GM12878 (cell line): ENCODE results near the gene VPS52. TPM values are rescaled to one million over a fixed set of nuclear protein-coding genes. Genes with fewer than 3 reads are reported as not detected.

ENCODE experiments used
- ATAC-seq: fragments of 200-7000 bp; cut with Tn5 transposase; 3 replicates; pipeline ENCODE4 v1.9.1; 2020; ENCODE audit warnings: mild to moderate bottlenecking, moderate library complexity
- BruUV-seq: library from RNA; stranded (reverse); fragments of 400-500 nt; replicated peaks from 2 replicates; lab custom pipeline; 2021; lab: Mats Ljungman, UMichigan
- CTCF ChIA-PET: fragments of 300-600 bp; sonication (Branson Sonifier 250); formaldehyde crosslinking; extraction: SDS; loops from one replicate; lab custom pipeline; 2021; ENCODE audit warnings: inconsistent platforms; lab: Yijun Ruan, JAX
- POLR2A ChIA-PET: fragments of 350-600 bp; formaldehyde crosslinking; extraction: SDS; loops from one replicate; lab custom pipeline; 2021; ENCODE audit warnings: inconsistent platforms; lab: Charles Lee
- RAD21 ChIA-PET: fragments of 300-600 bp; sonication (Branson Sonifier 250); formaldehyde crosslinking; loops from one replicate; lab custom pipeline; 2023; ENCODE audit warnings: antibody characterized with exemption; ENCODE audit not compliant: unreplicated experiment; lab: Charles Lee
- SMC1A ChIA-PET: fragments of 300-600 bp; sonication (Branson Sonifier 250); formaldehyde crosslinking; loops from one replicate; lab custom pipeline; 2023; ENCODE audit not compliant: unreplicated experiment, uncharacterized antibody; lab: Charles Lee
- DNase-seq: peaks from one replicate; pipeline ENCODE4 v3.0.0-alpha.2; 2011; ENCODE audit warnings: low read depth, low spot score
- FAIRE-seq: peaks from 3 replicates; lab custom pipeline; 2011; peaks lifted over from hg19 to GRCh38; lab: Jason Lieb, UNC
- H2AFZ ChIP-seq: 2 replicates; pipeline ENCODE4 v1.6.0; 2011; ENCODE audit warnings: low read depth, low read length, control low read depth; ENCODE audit not compliant: control insufficient read depth
- H3K27ac ChIP-seq: 2 replicates; pipeline ENCODE4 v1.5.1; 2011; ENCODE audit warnings: control low read depth; ENCODE audit not compliant: control insufficient read depth, insufficient read depth
- H3K27me3 ChIP-seq, 2 experiments: replicated peaks in 1 of 2; 2 replicates each; pipeline versions ENCODE4 v1.6.0 to v1.6.1; 2011; ENCODE audit warnings: low read length in 1 of 2; ENCODE audit not compliant: control insufficient read depth in 2 of 2, insufficient read depth in 2 of 2
- H3K36me3 ChIP-seq, 2 experiments: 2 replicates each; pipeline ENCODE4 v1.5.1; 2011; ENCODE audit warnings: low read length in 1 of 2; ENCODE audit not compliant: control insufficient read depth in 2 of 2, insufficient read depth in 2 of 2
- H3K4me1 ChIP-seq: 2 replicates; pipeline ENCODE4 v1.6.1; 2011; ENCODE audit warnings: mild to moderate bottlenecking, low read length, moderate library complexity, mixed read lengths; ENCODE audit not compliant: control insufficient read depth, insufficient read depth
- H3K4me2 ChIP-seq: 2 replicates; pipeline ENCODE4 v1.6.0; 2011; ENCODE audit warnings: control low read depth; ENCODE audit not compliant: control insufficient read depth, insufficient read depth
- H3K4me3 ChIP-seq: fragments of 200-600 bp; sonication (generic); 2 replicates; pipeline ENCODE4 v1.5.1; 2016
- H3K79me2 ChIP-seq: 2 replicates; pipeline ENCODE4 v1.6.0; 2011; ENCODE audit warnings: low read length; ENCODE audit not compliant: control insufficient read depth, insufficient read depth
- H3K9ac ChIP-seq: 2 replicates; pipeline ENCODE4 v1.8.0; 2011; ENCODE audit warnings: low read length, control low read depth, mixed read lengths; ENCODE audit not compliant: control insufficient read depth, insufficient read depth
- H3K9me3 ChIP-seq: replicated peaks from 3 replicates; pipeline ENCODE4 v1.5.1; 2011; ENCODE audit warnings: mild to moderate bottlenecking, low read length; ENCODE audit not compliant: control insufficient read depth, insufficient read depth
- H4K20me1 ChIP-seq: 2 replicates; pipeline ENCODE4 v1.6.0; 2011; ENCODE audit not compliant: control insufficient read depth, insufficient read depth
- IKZF2 ChIP-seq, 2 experiments: fragments of 450-650 bp; IDR thresholded peaks; 2 replicates each; pipeline ENCODE4 v1.6.1; 2017; ENCODE audit warnings: mild to moderate bottlenecking in 2 of 2, moderate library complexity in 2 of 2
- POU2F2 ChIP-seq: IDR thresholded peaks from 3 replicates; pipeline ENCODE4 v1.6.1; 2011; ENCODE audit warnings: low read depth, mild to moderate bottlenecking, low read length, borderline replicate concordance
- STAT1 ChIP-seq: fragments of 450-650 bp; conservative IDR thresholded peaks from 2 replicates; pipeline ENCODE4 v1.6.1; 2014; ENCODE audit warnings: antibody characterized with exemption, mild to moderate bottlenecking
- TARDBP ChIP-seq: IDR thresholded peaks from 2 replicates; pipeline ENCODE4 v1.6.1; 2016; ENCODE audit warnings: borderline replicate concordance
- YBX1 ChIP-seq: fragments of 450-650 bp; IDR thresholded peaks from 2 replicates; pipeline ENCODE4 v1.6.1; 2016; ENCODE audit warnings: antibody characterized with exemption
- ZNF687 ChIP-seq: fragments of 450-650 bp; IDR thresholded peaks from 2 replicates; pipeline ENCODE4 v1.6.1; 2017; ENCODE audit warnings: mild to moderate bottlenecking, moderate library complexity
- WGBS: methylation state at CpG from one replicate; pipeline ENCODE4 v1.1.6; 2016; ENCODE audit warnings: low lambda C conversion rate; ENCODE audit not compliant: insufficient replicate concordance, insufficient coverage; ENCODE audit errors: missing lambda C conversion rate; 5-methylcytosine and 5-hydroxymethylcytosine counted together
- in situ Hi-C: fragments of 300-500 bp; cut with MboI; formaldehyde crosslinking; loops from 9 replicates; pipeline ENCODE4 v1.14.3; 2018; ENCODE audit warnings: mixed read lengths
- intact Hi-C: fragments of 100-400 bp; cut with micrococcal nuclease; formaldehyde crosslinking; loops from one replicate; pipeline ENCODE4 v1.14.2; 2022; ENCODE audit not compliant: unreplicated experiment
- polyA plus RNA-seq, 11 experiments: library from polyadenylated mRNA; depleted of rRNA in 4 of 11; unstranded in 6 of 11; stranded (reverse) in 5 of 11; fragments of >200 nt; fragmentation: Nextera tagmentation in 4 of 11; fragmentation: Illumina TruSeq in 1 of 11; extraction: Ambion mirVana in 4 of 11; extraction: Trizol in 1 of 11; gene quantifications; 1 replicate in 1 of 11; 2 replicates in 10 of 11; pipeline versions ENCODE4 v1.2.1 to v1.2.3, GENCODE V29; 2011 to 2016; ENCODE audit warnings: inconsistent platforms in 2 of 11, missing spikeins in 2 of 11, low read depth in 1 of 11
- total RNA-seq, 4 experiments: library from RNA; depleted of rRNA in 3 of 4; stranded (reverse); fragments of >200 nt in 3 of 4; fragmentation: Illumina TruSeq in 1 of 4; extraction: Trizol in 1 of 4; gene quantifications; 2 replicates each; pipeline versions ENCODE4 v1.2.1 to v1.2.3, GENCODE V29; 2013 to 2021
- TF ChIP-seq, protein P1 (sequence below): fragments of 150-350 bp; IDR thresholded peaks from 2 replicates; pipeline ENCODE4 v1.6.1; 2016; ENCODE audit warnings: low read depth, low read length
- TF ChIP-seq, protein P2 (sequence below): fragments of 450-650 bp; IDR thresholded peaks from 2 replicates; pipeline ENCODE4 v1.6.1; 2016; ENCODE audit warnings: mild to moderate bottlenecking, moderate library complexity, borderline replicate concordance

VPS52 gene
- total and polyA plus RNA-seq, 10 of the 15 experiments (the other 5 are each of a cell fraction or from before 2014, with no cell fraction given) = 11.3 to 52.7 (median 36.7) TPM

DNA sequence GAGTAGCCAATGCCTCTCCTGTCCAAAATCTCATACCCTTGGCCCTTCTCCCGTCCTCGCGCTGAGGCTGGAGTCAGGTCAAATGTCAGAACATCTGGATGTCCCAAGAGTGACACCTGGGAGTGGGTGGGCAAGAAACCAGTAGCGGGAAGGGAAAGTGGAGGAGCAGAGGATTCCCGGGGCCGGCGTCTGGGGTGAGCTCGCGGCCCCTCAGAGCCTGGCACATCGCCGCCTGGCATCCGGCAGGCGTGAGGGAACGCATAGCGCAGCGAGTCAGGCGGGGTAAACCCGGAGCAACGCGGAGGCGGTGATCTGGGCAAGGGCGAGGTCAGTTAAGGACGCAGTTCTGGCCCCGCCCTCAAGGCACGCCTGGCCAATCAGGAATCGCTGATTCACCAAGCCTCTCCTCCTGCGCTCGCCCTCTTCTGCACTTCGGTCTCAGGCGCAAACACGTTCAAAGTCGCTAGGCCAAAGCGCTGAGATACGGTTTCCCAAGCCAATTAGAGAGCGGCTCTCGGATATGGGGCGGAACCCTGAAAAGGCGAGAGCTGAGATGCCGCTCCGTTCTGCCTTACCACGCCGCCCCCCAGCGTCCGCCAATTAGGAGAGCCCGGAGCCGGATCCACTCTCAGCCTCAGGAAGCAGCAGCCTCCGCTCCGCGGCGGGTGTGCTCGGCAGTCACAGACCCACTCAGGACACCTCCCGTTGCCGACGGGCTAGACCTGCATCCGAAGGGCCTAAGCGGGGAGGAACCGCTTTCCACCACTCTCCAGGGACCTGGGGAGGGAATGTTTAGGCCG is 22.5 kb downstream of the VPS52 start:
- Histone ChIP-seq H3K4me2 (peak overlapping the region; percentile 98), H3K4me1 (peaks cover 10% of the 10 kb centered on the region), H3K4me3 (peak overlapping the region; percentile 78), H4K20me1 (no peaks in the 10 kb centered on the region), H3K9ac (peak overlapping the region; percentile 97), H3K9me3 (no peaks in the 10 kb centered on the region), H3K36me3 (peaks cover 2 to 12% of the 10 kb centered on the region in 2 experiments; a peak in 2 of 4 replicates), H3K27me3 (no peaks in the 10 kb centered on the region), H3K27ac (peak overlapping the region; percentile 94), H3K79me2 (peaks cover 13% of the 10 kb centered on the region), H2AFZ (peak overlapping the region; percentile 94)
- FAIRE-seq = peak; percentile 100
- intact Hi-C loops (loop anchor here (1.0 to 5.0 kb wide), 5 partner anchors 44 to 247 kb away; no protein-coding TSS in a partner anchor), in situ Hi-C loops (loop anchor here (5.0 kb wide), 2 partner anchors 132 to 247 kb away; no protein-coding TSS in a partner anchor)
- ChIA-PET RAD21 (interaction anchor here (0.7 to 3.5 kb wide), 30 partner anchors 9 to 348 kb away, joined by 3 to 25 read pairs (median 6); partner anchors contain the start of genes HLA-DMA, HLA-DPA1, HLA-DPB1 and HSD17B8), CTCF (interaction anchor here (0.6 to 5.5 kb wide), 55 partner anchors 9 to 523 kb away, joined by 3 to 53 read pairs (median 7); partner anchors contain the start of genes B3GALT4, HLA-DPB1, HSD17B8 and RGL2), SMC1A (interaction anchor here (0.6 to 4.2 kb wide), 30 partner anchors 19 to 363 kb away, joined by 3 to 34 read pairs (median 4); partner anchors contain the start of genes HLA-DOA, RPS18, RXRB and VPS52), POLR2A (interaction anchor here (1.0 to 5.2 kb wide), 22 partner anchors 13 to 277 kb away, joined by 3 to 40 read pairs (median 5); partner anchors contain the start of genes B3GALT4, HLA-DPA1, HLA-DPB1 and PFDN6)
- no TSS peak for BruUV-seq
- peak; percentile 99 for DNase-seq
- ATAC-seq = peak; percentile 95
- under 1% methylated on average over 58 of the region's 58 CpGs for WGBS
- TF ChIP-seq, protein P1, sequence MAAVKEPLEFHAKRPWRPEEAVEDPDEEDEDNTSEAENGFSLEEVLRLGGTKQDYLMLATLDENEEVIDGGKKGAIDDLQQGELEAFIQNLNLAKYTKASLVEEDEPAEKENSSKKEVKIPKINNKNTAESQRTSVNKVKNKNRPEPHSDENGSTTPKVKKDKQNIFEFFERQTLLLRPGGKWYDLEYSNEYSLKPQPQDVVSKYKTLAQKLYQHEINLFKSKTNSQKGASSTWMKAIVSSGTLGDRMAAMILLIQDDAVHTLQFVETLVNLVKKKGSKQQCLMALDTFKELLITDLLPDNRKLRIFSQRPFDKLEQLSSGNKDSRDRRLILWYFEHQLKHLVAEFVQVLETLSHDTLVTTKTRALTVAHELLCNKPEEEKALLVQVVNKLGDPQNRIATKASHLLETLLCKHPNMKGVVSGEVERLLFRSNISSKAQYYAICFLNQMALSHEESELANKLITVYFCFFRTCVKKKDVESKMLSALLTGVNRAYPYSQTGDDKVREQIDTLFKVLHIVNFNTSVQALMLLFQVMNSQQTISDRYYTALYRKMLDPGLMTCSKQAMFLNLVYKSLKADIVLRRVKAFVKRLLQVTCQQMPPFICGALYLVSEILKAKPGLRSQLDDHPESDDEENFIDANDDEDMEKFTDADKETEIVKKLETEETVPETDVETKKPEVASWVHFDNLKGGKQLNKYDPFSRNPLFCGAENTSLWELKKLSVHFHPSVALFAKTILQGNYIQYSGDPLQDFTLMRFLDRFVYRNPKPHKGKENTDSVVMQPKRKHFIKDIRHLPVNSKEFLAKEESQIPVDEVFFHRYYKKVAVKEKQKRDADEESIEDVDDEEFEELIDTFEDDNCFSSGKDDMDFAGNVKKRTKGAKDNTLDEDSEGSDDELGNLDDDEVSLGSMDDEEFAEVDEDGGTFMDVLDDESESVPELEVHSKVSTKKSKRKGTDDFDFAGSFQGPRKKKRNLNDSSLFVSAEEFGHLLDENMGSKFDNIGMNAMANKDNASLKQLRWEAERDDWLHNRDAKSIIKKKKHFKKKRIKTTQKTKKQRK = no peak
- TF ChIP-seq TARDBP (no peak), ZNF687 (peak; percentile 44), IKZF2 (IDR thresholded peaks at IDR 0.05) (peak in 1 of 2 experiments; percentile 65; a peak in 3 of 4 replicates), STAT1 (no peak), POU2F2 (peak; percentile 69; the same call in 2 of the 3 replicates), YBX1 (no peak)
- TF ChIP-seq, protein P2, sequence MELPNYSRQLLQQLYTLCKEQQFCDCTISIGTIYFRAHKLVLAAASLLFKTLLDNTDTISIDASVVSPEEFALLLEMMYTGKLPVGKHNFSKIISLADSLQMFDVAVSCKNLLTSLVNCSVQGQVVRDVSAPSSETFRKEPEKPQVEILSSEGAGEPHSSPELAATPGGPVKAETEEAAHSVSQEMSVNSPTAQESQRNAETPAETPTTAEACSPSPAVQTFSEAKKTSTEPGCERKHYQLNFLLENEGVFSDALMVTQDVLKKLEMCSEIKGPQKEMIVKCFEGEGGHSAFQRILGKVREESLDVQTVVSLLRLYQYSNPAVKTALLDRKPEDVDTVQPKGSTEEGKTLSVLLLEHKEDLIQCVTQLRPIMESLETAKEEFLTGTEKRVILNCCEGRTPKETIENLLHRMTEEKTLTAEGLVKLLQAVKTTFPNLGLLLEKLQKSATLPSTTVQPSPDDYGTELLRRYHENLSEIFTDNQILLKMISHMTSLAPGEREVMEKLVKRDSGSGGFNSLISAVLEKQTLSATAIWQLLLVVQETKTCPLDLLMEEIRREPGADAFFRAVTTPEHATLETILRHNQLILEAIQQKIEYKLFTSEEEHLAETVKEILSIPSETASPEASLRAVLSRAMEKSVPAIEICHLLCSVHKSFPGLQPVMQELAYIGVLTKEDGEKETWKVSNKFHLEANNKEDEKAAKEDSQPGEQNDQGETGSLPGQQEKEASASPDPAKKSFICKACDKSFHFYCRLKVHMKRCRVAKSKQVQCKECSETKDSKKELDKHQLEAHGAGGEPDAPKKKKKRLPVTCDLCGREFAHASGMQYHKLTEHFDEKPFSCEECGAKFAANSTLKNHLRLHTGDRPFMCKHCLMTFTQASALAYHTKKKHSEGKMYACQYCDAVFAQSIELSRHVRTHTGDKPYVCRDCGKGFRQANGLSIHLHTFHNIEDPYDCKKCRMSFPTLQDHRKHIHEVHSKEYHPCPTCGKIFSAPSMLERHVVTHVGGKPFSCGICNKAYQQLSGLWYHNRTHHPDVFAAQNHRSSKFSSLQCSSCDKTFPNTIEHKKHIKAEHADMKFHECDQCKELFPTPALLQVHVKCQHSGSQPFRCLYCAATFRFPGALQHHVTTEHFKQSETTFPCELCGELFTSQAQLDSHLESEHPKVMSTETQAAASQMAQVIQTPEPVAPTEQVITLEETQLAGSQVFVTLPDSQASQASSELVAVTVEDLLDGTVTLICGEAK = peak; percentile 65; the same call in 1 of the 2 replicates
